ENCODE results near the gene OR6Y1. TPM values are rescaled to one million over a fixed set of nuclear protein-coding genes. Genes with fewer than 3 reads are reported as not detected.

OR6Y1 gene
- polyA plus RNA-seq, 2 of the 4 experiments (the other 2 are of a cell fraction) = not detected

DNA sequence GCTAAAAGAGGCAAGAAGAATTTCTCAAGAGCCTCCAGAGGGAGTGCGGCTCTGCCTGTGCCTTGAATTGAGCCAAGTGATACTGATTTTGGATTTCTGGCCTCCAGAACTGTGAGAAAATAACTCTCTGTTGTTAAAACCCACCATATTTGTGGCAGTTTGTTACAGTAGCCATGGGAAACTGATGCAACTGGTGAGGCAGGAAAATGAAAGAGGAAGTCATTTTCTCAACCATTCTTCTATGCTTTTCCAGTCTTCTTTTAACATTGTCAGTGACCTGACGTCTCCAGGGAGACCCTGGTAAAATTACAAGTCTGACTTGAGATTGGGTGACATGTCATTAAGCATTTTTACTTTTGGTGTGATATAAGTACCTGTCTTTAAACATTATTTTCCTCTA lies 10.4 kb upstream of the OR6Y1 start:
- Histone ChIP-seq H3K4me1 (no peaks in the 10 kb centered on the region), H3K4me3 (no peak overlapping the region), H3K9me3 (no peaks in the 10 kb centered on the region), H3K4me2 (no peak overlapping the region), H3K27ac (no peak overlapping the region)
- FAIRE-seq = no peak
- TF ChIP-seq, protein P1, sequence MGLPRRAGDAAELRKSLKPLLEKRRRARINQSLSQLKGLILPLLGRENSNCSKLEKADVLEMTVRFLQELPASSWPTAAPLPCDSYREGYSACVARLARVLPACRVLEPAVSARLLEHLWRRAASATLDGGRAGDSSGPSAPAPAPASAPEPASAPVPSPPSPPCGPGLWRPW (IDR thresholded peaks at IDR 0.05) = no peak
- TF ChIP-seq ESRRA (IDR thresholded peaks at IDR 0.05; ENCODE audit: borderline replicate concordance, low read length) = no peak
- TF ChIP-seq EHF (CRISPR knock-in tag; IDR thresholded peaks at IDR 0.05) = no peak
- TF ChIP-seq HOXB13 (CRISPR knock-in tag; IDR thresholded peaks at IDR 0.05; ENCODE audit: low read depth) = no peak
- TF ChIP-seq ZNF302 (CRISPR knock-in tag; IDR thresholded peaks at IDR 0.05) = no peak
- POLR2A ChIA-PET = no interaction called here
- WGBS (ENCODE audit: missing lambda C conversion rate) = 9% methylated on average over 2 of the region's 2 CpGs
- ATAC-seq = no peak
- CTCF ChIA-PET = no interaction called here
- no peak for DNase-seq (ENCODE audit: low read depth in 1 of 2, low spot score in 1 of 2)

DNA sequence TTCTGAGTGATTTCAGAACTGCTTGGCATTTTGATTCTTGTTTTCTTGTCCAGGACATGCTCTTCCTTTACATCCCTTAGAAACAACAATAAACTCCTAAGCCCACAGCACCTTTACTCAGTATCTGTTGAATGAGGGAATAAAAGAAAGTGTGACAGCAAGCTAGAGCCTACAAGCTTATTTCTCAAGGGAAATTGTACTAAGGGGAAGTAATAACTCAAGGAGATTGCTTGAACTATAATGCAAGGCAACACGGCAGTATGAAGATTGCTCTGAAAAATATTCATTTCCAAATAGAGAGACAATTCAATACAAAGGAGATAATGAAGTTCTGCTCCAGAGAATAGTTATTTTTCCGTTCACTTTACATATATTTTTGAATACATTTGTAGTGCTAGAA lies 9.6 kb upstream of the OR6Y1 start:
- no peaks in the 10 kb centered on the region for H3K4me1 ChIP-seq
- no peak for TF ChIP-seq MAFK (IDR thresholded peaks at IDR 0.05; ENCODE audit: partially characterized antibody)
- no peak for TF ChIP-seq JUNB (IDR thresholded peaks at IDR 0.05)
- TF ChIP-seq NFE2L2 (conservative IDR thresholded peaks at IDR 0.05; ENCODE audit: low read length) = no peak
- no peak for TF ChIP-seq HOXA7 (CRISPR knock-in tag; IDR thresholded peaks at IDR 0.05)
- no peak for TF ChIP-seq EHF (CRISPR knock-in tag; IDR thresholded peaks at IDR 0.05)
- no peak for TF ChIP-seq CEBPB (IDR thresholded peaks at IDR 0.05)
- TF ChIP-seq SREBF2 (IDR thresholded peaks at IDR 0.05) = no peak
- no peak for TF ChIP-seq ESRRA (IDR thresholded peaks at IDR 0.05; ENCODE audit: borderline replicate concordance, low read length)
- TF ChIP-seq MYC (IDR thresholded peaks at IDR 0.05; ENCODE audit: borderline replicate concordance, low read length) = no peak
- TF ChIP-seq FOSL2 (IDR thresholded peaks at IDR 0.05) = no peak
- TF ChIP-seq FOSL2 (CRISPR knock-in tag; IDR thresholded peaks at IDR 0.05) = no peak
- WGBS (ENCODE audit: missing lambda C conversion rate) = 3% methylated on average over 2 of the region's 2 CpGs
- H3K9me3 ChIP-seq = no peaks in the 10 kb centered on the region
- ChIA-PET CTCF (no interaction called here), POLR2A (no interaction called here)
- H3K27ac ChIP-seq = no peak overlapping the region
- DNase-seq (ENCODE audit: low read depth in 1 of 2, low spot score in 1 of 2) (no peak), ATAC-seq (no peak), FAIRE-seq (no peak)
- H3K4me3 ChIP-seq = no peak overlapping the region
- no peak overlapping the region for H3K4me2 ChIP-seq

DNA sequence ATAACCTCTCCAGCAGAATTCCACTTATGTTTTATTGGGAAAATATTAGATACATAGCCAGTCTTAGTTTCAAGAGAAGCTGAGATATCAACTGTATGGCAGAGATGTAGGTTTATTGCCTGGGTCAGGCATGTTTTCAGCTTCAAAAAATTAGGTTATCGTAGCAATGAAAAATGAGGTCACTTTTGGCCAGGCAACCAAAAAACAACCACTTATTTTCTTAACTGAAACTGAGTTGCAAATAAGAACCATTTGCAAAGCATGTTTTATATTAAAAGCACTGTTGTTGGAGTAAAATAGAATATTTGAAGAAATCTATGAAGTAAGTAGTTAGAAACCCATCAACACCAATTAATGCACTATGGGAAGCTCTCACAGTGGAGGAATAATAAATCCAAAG lies 5.5 kb upstream of the OR6Y1 start:
- Histone ChIP-seq H3K4me2 (no peak overlapping the region), H3K27ac (no peak overlapping the region), H3K4me3 (no peak overlapping the region), H3K4me1 (no peaks in the 10 kb centered on the region), H3K9me3 (no peaks in the 10 kb centered on the region)
- ChIA-PET POLR2A (no interaction called here), CTCF (no interaction called here)
- ATAC-seq = no peak
- WGBS (ENCODE audit: missing lambda C conversion rate) = 0% methylated on average over 1 of the region's 1 CpG
- TF ChIP-seq POLR2AphosphoS2 (conservative IDR thresholded peaks at IDR 0.05; ENCODE audit: low read length) = no peak
- TF ChIP-seq, protein P2, sequence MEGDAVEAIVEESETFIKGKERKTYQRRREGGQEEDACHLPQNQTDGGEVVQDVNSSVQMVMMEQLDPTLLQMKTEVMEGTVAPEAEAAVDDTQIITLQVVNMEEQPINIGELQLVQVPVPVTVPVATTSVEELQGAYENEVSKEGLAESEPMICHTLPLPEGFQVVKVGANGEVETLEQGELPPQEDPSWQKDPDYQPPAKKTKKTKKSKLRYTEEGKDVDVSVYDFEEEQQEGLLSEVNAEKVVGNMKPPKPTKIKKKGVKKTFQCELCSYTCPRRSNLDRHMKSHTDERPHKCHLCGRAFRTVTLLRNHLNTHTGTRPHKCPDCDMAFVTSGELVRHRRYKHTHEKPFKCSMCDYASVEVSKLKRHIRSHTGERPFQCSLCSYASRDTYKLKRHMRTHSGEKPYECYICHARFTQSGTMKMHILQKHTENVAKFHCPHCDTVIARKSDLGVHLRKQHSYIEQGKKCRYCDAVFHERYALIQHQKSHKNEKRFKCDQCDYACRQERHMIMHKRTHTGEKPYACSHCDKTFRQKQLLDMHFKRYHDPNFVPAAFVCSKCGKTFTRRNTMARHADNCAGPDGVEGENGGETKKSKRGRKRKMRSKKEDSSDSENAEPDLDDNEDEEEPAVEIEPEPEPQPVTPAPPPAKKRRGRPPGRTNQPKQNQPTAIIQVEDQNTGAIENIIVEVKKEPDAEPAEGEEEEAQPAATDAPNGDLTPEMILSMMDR (IDR thresholded peaks at IDR 0.05) = no peak
- TF ChIP-seq GATA3 (IDR thresholded peaks at IDR 0.05; ENCODE audit: borderline replicate concordance) = no peak
- FAIRE-seq = no peak
- no peak for DNase-seq (ENCODE audit: low read depth in 1 of 2, low spot score in 1 of 2)

DNA sequence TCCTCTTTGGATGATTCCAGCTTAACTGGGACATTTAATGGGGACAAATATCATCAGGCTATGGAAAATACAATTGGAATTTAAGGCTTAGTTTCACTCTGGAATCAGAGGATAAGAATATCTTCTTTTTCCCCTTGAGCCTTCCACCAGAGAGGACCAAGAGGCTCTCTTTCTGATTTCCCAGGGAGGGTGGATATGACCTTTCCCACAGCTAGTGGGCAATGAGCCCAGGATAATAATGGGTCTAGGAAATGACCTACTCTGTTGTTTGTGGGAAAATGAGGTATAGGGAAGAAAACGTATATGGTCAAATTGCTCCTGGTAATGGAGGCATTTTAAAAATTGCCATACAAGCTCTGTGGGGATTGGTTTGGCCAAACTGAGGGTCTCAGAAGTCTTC lies 1.9 kb downstream of the OR6Y1 start:
- no peak for TF ChIP-seq JUN (IDR thresholded peaks at IDR 0.05)
- no peak for TF ChIP-seq RNF2 (IDR thresholded peaks at IDR 0.05; ENCODE audit: borderline replicate concordance, low read depth)
- no peak for TF ChIP-seq TP53 (CRISPR knock-in tag; IDR thresholded peaks at IDR 0.05)
- TF ChIP-seq RARB (CRISPR knock-in tag; IDR thresholded peaks at IDR 0.05) = no peak
- TF ChIP-seq ZNF302 (CRISPR knock-in tag; IDR thresholded peaks at IDR 0.05) = no peak
- no peak for TF ChIP-seq MAFK (IDR thresholded peaks at IDR 0.05; ENCODE audit: partially characterized antibody)
- no peak for TF ChIP-seq RFX5 (IDR thresholded peaks at IDR 0.05)
- TF ChIP-seq EP300 (IDR thresholded peaks at IDR 0.05) = no peak
- no peak for TF ChIP-seq NPAS2 (CRISPR knock-in tag; IDR thresholded peaks at IDR 0.05; ENCODE audit: borderline replicate concordance)
- TF ChIP-seq, protein P1 (IDR thresholded peaks at IDR 0.05) = no peak
- no peak for TF ChIP-seq HEYL (CRISPR knock-in tag; IDR thresholded peaks at IDR 0.05)
- TF ChIP-seq CEBPB (IDR thresholded peaks at IDR 0.05) = no peak
- no peak for TF ChIP-seq FOSL2 (IDR thresholded peaks at IDR 0.05)
- TF ChIP-seq FOSL2 (CRISPR knock-in tag; IDR thresholded peaks at IDR 0.05) = no peak
- POLR2A ChIA-PET = no interaction called here
- H3K4me2 ChIP-seq = no peak overlapping the region
- no peaks in the 10 kb centered on the region for H3K4me1 ChIP-seq
- H3K4me3 ChIP-seq = no peak overlapping the region
- H3K9me3 ChIP-seq = no peaks in the 10 kb centered on the region
- CTCF ChIA-PET = interaction anchor here (1.1 kb wide), 1 partner anchor 18 kb away, joined by 3 read pairs; the partner anchor contains the start of gene OR6P1
- FAIRE-seq (no peak), DNase-seq (ENCODE audit: low read depth in 1 of 2, low spot score in 1 of 2) (no peak), ATAC-seq (no peak)
- WGBS (ENCODE audit: missing lambda C conversion rate) = 4% methylated on average over 1 of the region's 1 CpG
- H3K27ac ChIP-seq = no peak overlapping the region
